ENCODE results near the gene EMILIN2. TPM values are rescaled to one million over a fixed set of nuclear protein-coding genes. Genes with fewer than 3 reads are reported as not detected.

Gene EMILIN2
- polyA plus RNA-seq, 2 of the 4 experiments (the other 2 are of a cell fraction): 5.4 to 7.8 TPM

DNA sequence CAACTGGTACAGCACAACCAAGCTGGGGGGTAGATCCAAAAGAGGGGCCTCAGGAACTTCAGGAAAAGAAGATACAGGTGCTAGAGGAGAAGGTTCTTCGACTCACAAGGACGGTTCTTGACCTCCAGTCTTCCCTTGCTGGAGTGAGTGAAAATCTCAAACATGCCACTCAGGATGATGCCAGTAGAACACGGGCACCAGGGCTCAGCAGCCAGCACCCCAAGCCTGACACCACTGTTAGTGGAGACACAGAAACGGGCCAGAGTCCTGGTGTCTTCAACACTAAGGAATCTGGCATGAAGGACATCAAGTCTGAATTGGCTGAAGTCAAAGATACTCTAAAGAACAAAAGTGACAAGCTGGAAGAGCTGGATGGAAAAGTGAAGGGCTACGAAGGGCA, 43.8 kb downstream of the EMILIN2 start:
- DNase-seq (ENCODE audit: low read depth in 1 of 2, low spot score in 1 of 2) (no peak), FAIRE-seq (no peak), ATAC-seq (no peak)
- H3K4me3 ChIP-seq: no peak overlapping the region
- 14% methylated on average over 4 of the region's 5 CpGs for WGBS (ENCODE audit: missing lambda C conversion rate)
- TF ChIP-seq NFE2L2 (conservative IDR thresholded peaks at IDR 0.05; ENCODE audit: low read length) (no peak), EP300 (IDR thresholded peaks at IDR 0.05) (no peak), FOSB (CRISPR knock-in tag; IDR thresholded peaks at IDR 0.05) (no peak), HMGXB4 (CRISPR knock-in tag; IDR thresholded peaks at IDR 0.05; ENCODE audit: borderline replicate concordance) (no peak), HEYL (CRISPR knock-in tag; IDR thresholded peaks at IDR 0.05) (no peak), TP53 (CRISPR knock-in tag; IDR thresholded peaks at IDR 0.05) (no peak), BHLHE40 (IDR thresholded peaks at IDR 0.05; ENCODE audit: low read depth, low read length) (no peak), EHMT2 (IDR thresholded peaks at IDR 0.05; ENCODE audit: low read depth) (no peak), POLR2A (IDR thresholded peaks at IDR 0.05; ENCODE audit: low read length) (no peak), PHF8 (IDR thresholded peaks at IDR 0.05; ENCODE audit: borderline replicate concordance, low read depth) (no peak), NPAS2 (CRISPR knock-in tag; IDR thresholded peaks at IDR 0.05; ENCODE audit: borderline replicate concordance) (no peak), ESRRA (IDR thresholded peaks at IDR 0.05; ENCODE audit: borderline replicate concordance, low read length) (no peak), CHD2 (IDR thresholded peaks at IDR 0.05; ENCODE audit: low read length, partially characterized antibody) (no peak)
- TF ChIP-seq, protein P1, sequence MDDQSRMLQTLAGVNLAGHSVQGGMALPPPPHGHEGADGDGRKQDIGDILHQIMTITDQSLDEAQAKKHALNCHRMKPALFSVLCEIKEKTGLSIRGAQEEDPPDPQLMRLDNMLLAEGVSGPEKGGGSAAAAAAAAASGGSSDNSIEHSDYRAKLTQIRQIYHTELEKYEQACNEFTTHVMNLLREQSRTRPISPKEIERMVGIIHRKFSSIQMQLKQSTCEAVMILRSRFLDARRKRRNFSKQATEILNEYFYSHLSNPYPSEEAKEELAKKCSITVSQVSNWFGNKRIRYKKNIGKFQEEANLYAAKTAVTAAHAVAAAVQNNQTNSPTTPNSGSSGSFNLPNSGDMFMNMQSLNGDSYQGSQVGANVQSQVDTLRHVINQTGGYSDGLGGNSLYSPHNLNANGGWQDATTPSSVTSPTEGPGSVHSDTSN (IDR thresholded peaks at IDR 0.05): no peak
- TF ChIP-seq, protein P2, sequence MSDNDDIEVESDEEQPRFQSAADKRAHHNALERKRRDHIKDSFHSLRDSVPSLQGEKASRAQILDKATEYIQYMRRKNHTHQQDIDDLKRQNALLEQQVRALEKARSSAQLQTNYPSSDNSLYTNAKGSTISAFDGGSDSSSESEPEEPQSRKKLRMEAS (IDR thresholded peaks at IDR 0.05): no peak
- no peaks in the 10 kb centered on the region for H3K9me3 ChIP-seq
- ChIA-PET CTCF (no interaction called here), POLR2A (interaction anchor here (0.7 kb wide), 1 partner anchor 15 kb away, joined by 3 read pairs; no protein-coding TSS in a partner anchor)
- H3K27ac ChIP-seq: no peak overlapping the region
- H3K4me2 ChIP-seq: no peak overlapping the region
- no peaks in the 10 kb centered on the region for H3K4me1 ChIP-seq

DNA sequence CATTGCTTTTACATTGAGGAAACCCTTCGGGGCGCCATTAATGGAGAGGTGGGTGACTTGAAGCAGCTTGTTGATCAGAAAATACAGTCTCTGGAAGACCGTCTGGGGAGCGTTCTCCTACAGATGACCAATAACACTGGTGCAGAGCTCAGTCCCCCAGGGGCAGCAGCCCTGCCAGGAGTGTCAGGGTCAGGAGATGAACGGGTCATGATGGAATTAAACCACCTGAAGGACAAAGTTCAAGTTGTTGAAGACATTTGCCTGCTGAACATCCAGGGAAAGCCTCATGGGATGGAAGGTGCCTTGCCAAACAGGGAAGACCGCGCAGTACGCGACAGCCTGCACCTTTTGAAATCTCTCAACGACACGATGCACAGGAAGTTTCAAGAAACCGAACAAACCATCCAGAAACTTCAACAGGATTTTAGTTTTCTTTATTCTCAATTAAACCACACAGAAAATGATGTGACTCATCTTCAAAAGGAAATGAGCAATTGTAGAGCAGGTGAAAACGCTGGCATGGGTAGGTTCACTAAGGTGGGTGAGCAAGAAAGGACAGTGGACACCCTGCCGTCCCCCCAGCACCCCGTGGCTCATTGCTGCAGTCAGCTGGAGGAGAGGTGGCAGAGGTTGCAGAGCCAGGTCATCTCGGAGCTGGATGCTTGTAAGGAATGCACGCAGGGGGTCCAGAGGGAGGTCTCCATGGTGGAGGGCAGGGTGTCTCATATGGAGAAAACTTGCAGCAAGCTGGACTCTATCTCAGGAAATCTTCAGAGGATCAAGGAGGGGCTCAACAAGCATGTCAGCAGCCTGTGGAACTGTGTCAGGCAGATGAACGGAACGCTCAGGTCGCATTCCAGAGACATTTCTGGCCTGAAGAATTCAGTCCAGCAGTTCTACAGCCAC, 45.0 kb downstream of the EMILIN2 start:
- H3K9me3 ChIP-seq: no peaks in the 10 kb centered on the region
- DNase-seq (ENCODE audit: low read depth in 1 of 2, low spot score in 1 of 2) (no peak), ATAC-seq (no peak), FAIRE-seq (no peak)
- no peak overlapping the region for H3K4me3 ChIP-seq
- WGBS (ENCODE audit: missing lambda C conversion rate): 52% methylated on average over 20 of the region's 20 CpGs
- POLR2A ChIA-PET: no interaction called here
- H3K27ac ChIP-seq: no peak overlapping the region
- H3K4me2 ChIP-seq: no peak overlapping the region
- no peaks in the 10 kb centered on the region for H3K4me1 ChIP-seq
- no peak for TF ChIP-seq POLR2A (IDR thresholded peaks at IDR 0.05; ENCODE audit: low read length)
- no peak for TF ChIP-seq MAFK (IDR thresholded peaks at IDR 0.05; ENCODE audit: partially characterized antibody)
- no peak for TF ChIP-seq FOSL2 (IDR thresholded peaks at IDR 0.05)
- TF ChIP-seq FOSL2 (CRISPR knock-in tag; IDR thresholded peaks at IDR 0.05): no peak
- CTCF ChIA-PET: no interaction called here

GRCh38 chr18:2893056-2893455, 46.2 kb downstream of the EMILIN2 start:
- FAIRE-seq: no peak
- no peak for ATAC-seq
- no peaks in the 10 kb centered on the region for H3K4me1 ChIP-seq
- ChIA-PET POLR2A (no interaction called here), CTCF (interaction anchor here (0.8 kb wide), 1 partner anchor 12 kb away, joined by 3 read pairs; no protein-coding TSS in a partner anchor)
- no peak overlapping the region for H3K27ac ChIP-seq
- no peak overlapping the region for H3K4me3 ChIP-seq
- WGBS (ENCODE audit: missing lambda C conversion rate): 43% methylated on average over 4 of the region's 4 CpGs
- H3K9me3 ChIP-seq: no peaks in the 10 kb centered on the region
- no peak overlapping the region for H3K4me2 ChIP-seq
- DNase-seq (ENCODE audit: low read depth in 1 of 2, low spot score in 1 of 2): no peak
- TF ChIP-seq SMC3 (IDR thresholded peaks at IDR 0.05) (no peak), ZNF302 (CRISPR knock-in tag; IDR thresholded peaks at IDR 0.05) (no peak), CBX2 (IDR thresholded peaks at IDR 0.05; ENCODE audit: borderline replicate concordance, low read depth) (no peak), ESRRA (IDR thresholded peaks at IDR 0.05; ENCODE audit: borderline replicate concordance, low read length) (no peak), GATA3 (IDR thresholded peaks at IDR 0.05; ENCODE audit: borderline replicate concordance) (no peak), NPAS2 (CRISPR knock-in tag; IDR thresholded peaks at IDR 0.05; ENCODE audit: borderline replicate concordance) (no peak), HOXB5 (CRISPR knock-in tag; IDR thresholded peaks at IDR 0.05) (no peak), RAD21 (conservative IDR thresholded peaks at IDR 0.05 in 1 of 2, IDR thresholded peaks at IDR 0.05 in 1 of 2) (no peak), ZFP36 (IDR thresholded peaks at IDR 0.05; ENCODE audit: borderline replicate concordance, partially characterized antibody) (no peak)
- TF ChIP-seq, protein P3, sequence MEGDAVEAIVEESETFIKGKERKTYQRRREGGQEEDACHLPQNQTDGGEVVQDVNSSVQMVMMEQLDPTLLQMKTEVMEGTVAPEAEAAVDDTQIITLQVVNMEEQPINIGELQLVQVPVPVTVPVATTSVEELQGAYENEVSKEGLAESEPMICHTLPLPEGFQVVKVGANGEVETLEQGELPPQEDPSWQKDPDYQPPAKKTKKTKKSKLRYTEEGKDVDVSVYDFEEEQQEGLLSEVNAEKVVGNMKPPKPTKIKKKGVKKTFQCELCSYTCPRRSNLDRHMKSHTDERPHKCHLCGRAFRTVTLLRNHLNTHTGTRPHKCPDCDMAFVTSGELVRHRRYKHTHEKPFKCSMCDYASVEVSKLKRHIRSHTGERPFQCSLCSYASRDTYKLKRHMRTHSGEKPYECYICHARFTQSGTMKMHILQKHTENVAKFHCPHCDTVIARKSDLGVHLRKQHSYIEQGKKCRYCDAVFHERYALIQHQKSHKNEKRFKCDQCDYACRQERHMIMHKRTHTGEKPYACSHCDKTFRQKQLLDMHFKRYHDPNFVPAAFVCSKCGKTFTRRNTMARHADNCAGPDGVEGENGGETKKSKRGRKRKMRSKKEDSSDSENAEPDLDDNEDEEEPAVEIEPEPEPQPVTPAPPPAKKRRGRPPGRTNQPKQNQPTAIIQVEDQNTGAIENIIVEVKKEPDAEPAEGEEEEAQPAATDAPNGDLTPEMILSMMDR (IDR thresholded peaks at IDR 0.05): no peak
- TF ChIP-seq, protein P1 (IDR thresholded peaks at IDR 0.05): no peak
- TF ChIP-seq, protein P4, sequence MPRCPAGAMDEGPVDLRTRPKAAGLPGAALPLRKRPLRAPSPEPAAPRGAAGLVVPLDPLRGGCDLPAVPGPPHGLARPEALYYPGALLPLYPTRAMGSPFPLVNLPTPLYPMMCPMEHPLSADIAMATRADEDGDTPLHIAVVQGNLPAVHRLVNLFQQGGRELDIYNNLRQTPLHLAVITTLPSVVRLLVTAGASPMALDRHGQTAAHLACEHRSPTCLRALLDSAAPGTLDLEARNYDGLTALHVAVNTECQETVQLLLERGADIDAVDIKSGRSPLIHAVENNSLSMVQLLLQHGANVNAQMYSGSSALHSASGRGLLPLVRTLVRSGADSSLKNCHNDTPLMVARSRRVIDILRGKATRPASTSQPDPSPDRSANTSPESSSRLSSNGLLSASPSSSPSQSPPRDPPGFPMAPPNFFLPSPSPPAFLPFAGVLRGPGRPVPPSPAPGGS (IDR thresholded peaks at IDR 0.05): no peak
